Lower lobe of right lung (tissue), 2 donors: ENCODE data around the gene KLHL14. TPM values are rescaled to one million over a fixed set of nuclear protein-coding genes. Genes with fewer than 3 reads are reported as not detected.

Source experiments
- ATAC-seq, 2 donors: fragments of 200-7000 bp; cut with Tn5 transposase; one replicate each; pipeline ENCODE4 v1.9.1; 2020 to 2022; ENCODE audit warnings: mild to moderate bottlenecking in 2 of 2, moderate library complexity in 2 of 2
- DNase-seq: peaks from one replicate; pipeline ENCODE4 v3.0.0-alpha.2; 2020
- H3K27ac ChIP-seq: fragments of 200-600 bp; one replicate; pipeline ENCODE4 v1.8.0; 2022
- H3K27me3 ChIP-seq: fragments of 200-600 bp; one replicate; pipeline ENCODE4 v1.8.0; 2022; ENCODE audit warnings: low read depth
- H3K36me3 ChIP-seq: fragments of 200-600 bp; one replicate; pipeline ENCODE4 v1.8.0; 2022; ENCODE audit warnings: mild to moderate bottlenecking
- H3K4me1 ChIP-seq: fragments of 200-600 bp; one replicate; pipeline ENCODE4 v1.8.0; 2022
- H3K4me3 ChIP-seq: fragments of 200-600 bp; one replicate; pipeline ENCODE4 v1.8.0; 2022; ENCODE audit warnings: mild to moderate bottlenecking
- H3K9me3 ChIP-seq: fragments of 200-600 bp; one replicate; pipeline ENCODE4 v1.8.0; 2022
- intact Hi-C: fragments of 100-400 bp; cut with DNase I; formaldehyde crosslinking; loops from one replicate; pipeline ENCODE4 v1.11.0; 2022
- total RNA-seq: library from RNA; stranded (reverse); fragmentation: NEBNext Ultra II Directional; extraction: Animal tissue kit (Norgen Biotek cat#: 25700); gene quantifications from one replicate; pipeline ENCODE4 v1.2.1, GENCODE V29; 2021
- TF ChIP-seq, protein P1 (sequence below): fragments of 200-600 bp; IDR thresholded peaks from one replicate; pipeline ENCODE4 v1.8.0; 2022; ENCODE audit warnings: antibody characterized with exemption, mild to moderate bottlenecking
- donor health status: DM: no; HTN: yes; CAD: no; lungs with severe emphysema.

Gene KLHL14
- total RNA-seq, 1 donor from 2014 or later, result 0.24 TPM

GRCh38 chr18:32730620-32731091 lies 42.2 kb downstream of the KLHL14 start:
- DNase-seq (no peak), ATAC-seq (peak in 1 of 2 donors; percentile 35)
- Histone ChIP-seq H3K36me3 (no peaks in the 10 kb centered on the region), H3K4me3 (peak overlapping the region; percentile 34), H3K4me1 (no peaks in the 10 kb centered on the region), H3K27me3 (no peaks in the 10 kb centered on the region), H3K27ac (no peak overlapping the region), H3K9me3 (no peaks in the 10 kb centered on the region)
- intact Hi-C loops, result no loop called here
- TF ChIP-seq, protein P1, sequence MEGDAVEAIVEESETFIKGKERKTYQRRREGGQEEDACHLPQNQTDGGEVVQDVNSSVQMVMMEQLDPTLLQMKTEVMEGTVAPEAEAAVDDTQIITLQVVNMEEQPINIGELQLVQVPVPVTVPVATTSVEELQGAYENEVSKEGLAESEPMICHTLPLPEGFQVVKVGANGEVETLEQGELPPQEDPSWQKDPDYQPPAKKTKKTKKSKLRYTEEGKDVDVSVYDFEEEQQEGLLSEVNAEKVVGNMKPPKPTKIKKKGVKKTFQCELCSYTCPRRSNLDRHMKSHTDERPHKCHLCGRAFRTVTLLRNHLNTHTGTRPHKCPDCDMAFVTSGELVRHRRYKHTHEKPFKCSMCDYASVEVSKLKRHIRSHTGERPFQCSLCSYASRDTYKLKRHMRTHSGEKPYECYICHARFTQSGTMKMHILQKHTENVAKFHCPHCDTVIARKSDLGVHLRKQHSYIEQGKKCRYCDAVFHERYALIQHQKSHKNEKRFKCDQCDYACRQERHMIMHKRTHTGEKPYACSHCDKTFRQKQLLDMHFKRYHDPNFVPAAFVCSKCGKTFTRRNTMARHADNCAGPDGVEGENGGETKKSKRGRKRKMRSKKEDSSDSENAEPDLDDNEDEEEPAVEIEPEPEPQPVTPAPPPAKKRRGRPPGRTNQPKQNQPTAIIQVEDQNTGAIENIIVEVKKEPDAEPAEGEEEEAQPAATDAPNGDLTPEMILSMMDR, result no peak

DNA sequence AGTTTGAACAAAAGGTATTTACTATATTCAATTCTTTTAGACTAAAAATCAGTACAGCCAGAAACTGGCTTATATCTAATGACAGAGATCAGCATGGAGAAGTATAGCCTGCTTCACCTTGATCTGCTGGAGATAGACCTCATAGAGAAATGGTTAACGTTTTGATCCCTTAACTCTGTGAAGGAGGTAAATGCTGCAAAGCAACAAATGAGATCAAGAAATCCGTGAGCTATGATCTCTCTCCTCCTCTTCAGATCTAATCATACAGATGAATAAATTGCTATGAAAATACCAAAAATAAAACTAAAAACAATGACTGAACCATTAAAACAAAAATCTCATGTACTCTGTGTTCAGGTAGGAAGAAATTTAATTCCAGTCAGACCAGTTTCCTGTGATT lies 42.8 kb downstream of the KLHL14 start:
- intact Hi-C loops, result no loop called here
- Histone ChIP-seq H3K27me3 (no peaks in the 10 kb centered on the region), H3K27ac (no peak overlapping the region), H3K4me1 (no peaks in the 10 kb centered on the region), H3K36me3 (no peaks in the 10 kb centered on the region), H3K4me3 (peak overlapping the region; percentile 34), H3K9me3 (no peaks in the 10 kb centered on the region)
- DNase-seq (no peak), ATAC-seq (no peak)
- TF ChIP-seq, protein P1, result no peak

- H3K36me3 ChIP-seq, result no peaks in the 10 kb centered on the region
- H3K9me3 ChIP-seq, result no peaks in the 10 kb centered on the region
- no peaks in the 10 kb centered on the region for H3K4me1 ChIP-seq
- TF ChIP-seq, protein P1, result no peak
- intact Hi-C loops, result no loop called here
- DNase-seq (no peak), ATAC-seq (no peak)
- H3K27ac ChIP-seq, result no peak overlapping the region
- H3K4me3 ChIP-seq, result no peak overlapping the region
- H3K27me3 ChIP-seq, result no peaks in the 10 kb centered on the region
Observed at GRCh38 chr18:32724071-32724749, 48.6 kb downstream of the KLHL14 start.

- H3K9me3 ChIP-seq, result no peaks in the 10 kb centered on the region
- intact Hi-C loops, result no loop called here
- TF ChIP-seq, protein P1, result no peak
- H3K27ac ChIP-seq, result no peak overlapping the region
- H3K4me3 ChIP-seq, result no peak overlapping the region
- H3K27me3 ChIP-seq, result no peaks in the 10 kb centered on the region
- H3K4me1 ChIP-seq, result no peaks in the 10 kb centered on the region
- no peaks in the 10 kb centered on the region for H3K36me3 ChIP-seq
- DNase-seq, result no peak
- no peak for ATAC-seq
Observed at GRCh38 chr18:32722279-32722678, 50.5 kb downstream of the KLHL14 start.

- Histone ChIP-seq H3K36me3 (no peaks in the 10 kb centered on the region), H3K4me3 (no peak overlapping the region), H3K27me3 (no peaks in the 10 kb centered on the region), H3K27ac (no peak overlapping the region), H3K9me3 (no peaks in the 10 kb centered on the region), H3K4me1 (no peaks in the 10 kb centered on the region)
- ATAC-seq, result no peak
- intact Hi-C loops, result no loop called here
- no peak for DNase-seq
- TF ChIP-seq, protein P1, result no peak
Observed at GRCh38 chr18:32717126-32717525, 55.7 kb downstream of the KLHL14 start.
